ENCODE results near the gene SH3PXD2A.

Gene SH3PXD2A

GRCh38 chr10:103770139-103770538 lies 85.2 kb downstream of the SH3PXD2A start:
- TF ChIP-seq CTCF (IDR thresholded peaks at IDR 0.05; ENCODE audit: borderline replicate concordance, extremely low read depth, low read length, poor library complexity, severe bottlenecking) (no peak), EZH2 (IDR thresholded peaks at IDR 0.05; ENCODE audit: borderline replicate concordance, low read depth, low read length, severe bottlenecking) (no peak)
- H3K4me3 ChIP-seq (ENCODE audit: low read depth in 1 of 2, low read length in 2 of 2): no peak overlapping the region
- no peak overlapping the region for H3K4me2 ChIP-seq (ENCODE audit: insufficient read depth, low read length)
- no peaks in the 10 kb centered on the region for H3K79me2 ChIP-seq (ENCODE audit: insufficient read depth, low read length)
- no peak overlapping the region for H3K9ac ChIP-seq (ENCODE audit: low read depth, low read length)
- no peaks in the 10 kb centered on the region for H3K9me3 ChIP-seq (ENCODE audit: insufficient read depth, low read length, severe bottlenecking)
- H4K20me1 ChIP-seq (ENCODE audit: insufficient read depth, low read length): no peaks in the 10 kb centered on the region
- no peaks in the 10 kb centered on the region for H3K27me3 ChIP-seq (ENCODE audit: insufficient read depth, low read length, poor library complexity)
- peaks cover 21% of the 10 kb centered on the region for H3K4me1 ChIP-seq (ENCODE audit: insufficient read depth, low read length)
- DNase-seq (no peak), ATAC-seq (ENCODE audit: insufficient read depth, low read depth) (no peak)
- H3K27ac ChIP-seq (ENCODE audit: low read length): no peak overlapping the region
- no peak overlapping the region for H2AFZ ChIP-seq (ENCODE audit: low read depth, low read length)
- H3K36me3 ChIP-seq (ENCODE audit: insufficient read depth, low read length): no peaks in the 10 kb centered on the region

- H4K20me1 ChIP-seq (ENCODE audit: insufficient read depth, low read length): no peaks in the 10 kb centered on the region
- no peak for DNase-seq
- no peaks in the 10 kb centered on the region for H3K79me2 ChIP-seq (ENCODE audit: insufficient read depth, low read length)
- no peak overlapping the region for H3K27ac ChIP-seq (ENCODE audit: low read length)
- TF ChIP-seq CTCF (IDR thresholded peaks at IDR 0.05; ENCODE audit: borderline replicate concordance, extremely low read depth, low read length, poor library complexity, severe bottlenecking) (no peak), EZH2 (IDR thresholded peaks at IDR 0.05; ENCODE audit: borderline replicate concordance, low read depth, low read length, severe bottlenecking) (no peak)
- no peaks in the 10 kb centered on the region for H3K36me3 ChIP-seq (ENCODE audit: insufficient read depth, low read length)
- no peaks in the 10 kb centered on the region for H3K27me3 ChIP-seq (ENCODE audit: insufficient read depth, low read length, poor library complexity)
- ATAC-seq (ENCODE audit: insufficient read depth, low read depth): no peak
- H3K4me1 ChIP-seq (ENCODE audit: insufficient read depth, low read length): peaks cover 24% of the 10 kb centered on the region
- H3K9me3 ChIP-seq (ENCODE audit: insufficient read depth, low read length, severe bottlenecking): no peaks in the 10 kb centered on the region
- no peak overlapping the region for H3K4me2 ChIP-seq (ENCODE audit: insufficient read depth, low read length)
- H3K9ac ChIP-seq (ENCODE audit: low read depth, low read length): no peak overlapping the region
- H2AFZ ChIP-seq (ENCODE audit: low read depth, low read length): no peak overlapping the region
- H3K4me3 ChIP-seq (ENCODE audit: low read depth in 1 of 2, low read length in 2 of 2): no peak overlapping the region
Measured at GRCh38 chr10:103769176-103769575, 86.2 kb downstream of the SH3PXD2A start.

- H3K9ac ChIP-seq (ENCODE audit: low read depth, low read length): no peak overlapping the region
- ATAC-seq (ENCODE audit: insufficient read depth, low read depth) (no peak), DNase-seq (no peak)
- no peaks in the 10 kb centered on the region for H3K79me2 ChIP-seq (ENCODE audit: insufficient read depth, low read length)
- H4K20me1 ChIP-seq (ENCODE audit: insufficient read depth, low read length): no peaks in the 10 kb centered on the region
- no peak overlapping the region for H2AFZ ChIP-seq (ENCODE audit: low read depth, low read length)
- H3K4me1 ChIP-seq (ENCODE audit: insufficient read depth, low read length): peaks cover 32% of the 10 kb centered on the region
- no peak overlapping the region for H3K27ac ChIP-seq (ENCODE audit: low read length)
- no peak overlapping the region for H3K4me2 ChIP-seq (ENCODE audit: insufficient read depth, low read length)
- H3K27me3 ChIP-seq (ENCODE audit: insufficient read depth, low read length, poor library complexity): no peaks in the 10 kb centered on the region
- no peaks in the 10 kb centered on the region for H3K36me3 ChIP-seq (ENCODE audit: insufficient read depth, low read length)
- no peaks in the 10 kb centered on the region for H3K9me3 ChIP-seq (ENCODE audit: insufficient read depth, low read length, severe bottlenecking)
- TF ChIP-seq EZH2 (IDR thresholded peaks at IDR 0.05; ENCODE audit: borderline replicate concordance, low read depth, low read length, severe bottlenecking) (no peak), CTCF (IDR thresholded peaks at IDR 0.05; ENCODE audit: borderline replicate concordance, extremely low read depth, low read length, poor library complexity, severe bottlenecking) (no peak)
- H3K4me3 ChIP-seq (ENCODE audit: low read depth in 1 of 2, low read length in 2 of 2): no peak overlapping the region
Measured at GRCh38 chr10:103768345-103768744, 87.0 kb downstream of the SH3PXD2A start.

GRCh38 chr10:103767756-103768155 lies 87.6 kb downstream of the SH3PXD2A start:
- Histone ChIP-seq H3K4me1 (ENCODE audit: insufficient read depth, low read length) (peaks cover 33% of the 10 kb centered on the region), H3K27ac (ENCODE audit: low read length) (no peak overlapping the region)
- TF ChIP-seq EZH2 (IDR thresholded peaks at IDR 0.05; ENCODE audit: borderline replicate concordance, low read depth, low read length, severe bottlenecking) (no peak), CTCF (IDR thresholded peaks at IDR 0.05; ENCODE audit: borderline replicate concordance, extremely low read depth, low read length, poor library complexity, severe bottlenecking) (no peak)

More at GRCh38 chr10:103767756-103768155, 87.6 kb downstream of the SH3PXD2A start:
- H2AFZ ChIP-seq (ENCODE audit: low read depth, low read length): no peak overlapping the region
- no peak overlapping the region for H3K4me2 ChIP-seq (ENCODE audit: insufficient read depth, low read length)
- no peaks in the 10 kb centered on the region for H3K36me3 ChIP-seq (ENCODE audit: insufficient read depth, low read length)
- ATAC-seq (ENCODE audit: insufficient read depth, low read depth) (no peak), DNase-seq (no peak)
- no peaks in the 10 kb centered on the region for H3K9me3 ChIP-seq (ENCODE audit: insufficient read depth, low read length, severe bottlenecking)
- no peaks in the 10 kb centered on the region for H3K79me2 ChIP-seq (ENCODE audit: insufficient read depth, low read length)
- H3K27me3 ChIP-seq (ENCODE audit: insufficient read depth, low read length, poor library complexity): no peaks in the 10 kb centered on the region
- H3K9ac ChIP-seq (ENCODE audit: low read depth, low read length): no peak overlapping the region
- H3K4me3 ChIP-seq (ENCODE audit: low read depth in 1 of 2, low read length in 2 of 2): no peak overlapping the region
- no peaks in the 10 kb centered on the region for H4K20me1 ChIP-seq (ENCODE audit: insufficient read depth, low read length)

Data from DND-41 (cell line).